Measurements from ENCODE around the gene PRKG1.
"Not testable (repeated sequence)": the region's sequence is repeated elsewhere in the genome, so short reads cannot be mapped to it uniquely, and the experiment has no call there.

- TF ChIP-seq CTCF (IDR thresholded peaks at IDR 0.05); ZFX (IDR thresholded peaks at IDR 0.05; ENCODE audit: borderline replicate concordance): not testable (repeated sequence)
These were observed 684.6 kb downstream of the PRKG1 start for GRCh38 chr10:51758838-51759237.
